Testis (tissue), 2 donors: ENCODE results near the gene EDC3.

Source experiments
- CTCF ChIP-seq, 3 experiments: fragments of 450-650 bp in 2 of 3; fragments of 200-600 bp in 1 of 3; sonication (generic) in 1 of 3; IDR thresholded peaks; one replicate each; pipeline ENCODE4 v1.5.1; 2016 to 2019; ENCODE audit warnings: antibody characterized with exemption in 3 of 3, mild to moderate bottlenecking in 2 of 3, moderate library complexity in 1 of 3
- POLR2A ChIP-seq: fragments of 450-650 bp; IDR thresholded peaks from one replicate; pipeline ENCODE4 v1.6.1; 2017; ENCODE audit warnings: antibody characterized with exemption, mild to moderate bottlenecking, moderate library complexity

DNA sequence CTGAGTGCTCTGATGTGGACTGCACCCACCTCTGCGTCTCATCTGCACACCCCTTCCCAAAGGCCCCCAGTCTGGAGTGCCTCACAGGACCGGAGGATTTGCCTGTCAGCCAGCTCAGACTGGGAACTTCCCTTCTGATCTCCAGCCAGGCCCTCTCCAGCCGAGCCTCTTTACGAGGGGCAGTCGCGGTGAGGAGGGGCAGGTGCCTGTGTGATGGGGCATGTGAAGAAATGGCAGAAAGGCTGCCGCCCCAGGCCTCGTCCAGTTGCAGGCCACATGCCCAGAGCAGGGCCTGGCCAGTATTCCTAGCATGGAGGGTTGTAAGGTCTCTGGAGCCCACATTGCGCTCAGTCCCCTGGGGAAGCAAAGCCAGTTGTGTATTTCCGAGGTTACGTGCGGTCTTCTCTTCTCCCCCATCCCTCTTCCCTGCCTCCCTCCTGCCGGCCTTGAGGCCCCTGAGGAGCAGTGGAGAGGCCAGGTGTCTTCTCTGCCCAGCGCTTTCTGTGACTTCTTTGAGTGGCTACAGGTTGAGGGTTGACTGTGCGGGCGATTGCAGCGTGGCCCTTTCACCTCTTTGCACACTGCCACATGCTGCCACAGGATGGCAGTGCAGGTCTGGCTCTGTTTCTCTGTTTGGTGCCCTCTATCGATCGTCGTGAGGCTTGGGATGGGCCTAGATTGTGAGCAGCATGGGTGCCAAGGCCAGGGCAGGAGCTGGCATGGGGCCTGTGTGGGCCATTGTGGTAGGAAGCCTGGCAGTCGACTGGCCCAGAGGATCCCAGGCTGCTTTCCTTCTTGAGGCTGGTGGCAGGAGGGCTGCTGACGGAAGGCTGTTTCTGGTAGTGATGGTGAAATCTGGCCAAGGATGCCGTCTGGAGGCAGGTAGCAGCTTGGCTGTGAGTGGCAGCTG is 74.9 kb downstream of the EDC3 start:
- TF ChIP-seq POLR2A (no peak), CTCF (IDR thresholded peaks at IDR 0.05) (peak; percentile 57 to 79 (median 57))
